Parietal lobe (tissue), 1 donor: ENCODE data around the gene SYT15B. TPM values are rescaled to one million over a fixed set of nuclear protein-coding genes. Genes with fewer than 3 reads are reported as not detected.

Experiments
- total RNA-seq: library from RNA; depleted of rRNA; stranded (reverse); fragments of >200 nt; gene quantifications from one replicate; pipeline ENCODE4 v1.2.3, GENCODE V29; 2014

Gene SYT15B
- under 0.01 TPM for total RNA-seq

DNA sequence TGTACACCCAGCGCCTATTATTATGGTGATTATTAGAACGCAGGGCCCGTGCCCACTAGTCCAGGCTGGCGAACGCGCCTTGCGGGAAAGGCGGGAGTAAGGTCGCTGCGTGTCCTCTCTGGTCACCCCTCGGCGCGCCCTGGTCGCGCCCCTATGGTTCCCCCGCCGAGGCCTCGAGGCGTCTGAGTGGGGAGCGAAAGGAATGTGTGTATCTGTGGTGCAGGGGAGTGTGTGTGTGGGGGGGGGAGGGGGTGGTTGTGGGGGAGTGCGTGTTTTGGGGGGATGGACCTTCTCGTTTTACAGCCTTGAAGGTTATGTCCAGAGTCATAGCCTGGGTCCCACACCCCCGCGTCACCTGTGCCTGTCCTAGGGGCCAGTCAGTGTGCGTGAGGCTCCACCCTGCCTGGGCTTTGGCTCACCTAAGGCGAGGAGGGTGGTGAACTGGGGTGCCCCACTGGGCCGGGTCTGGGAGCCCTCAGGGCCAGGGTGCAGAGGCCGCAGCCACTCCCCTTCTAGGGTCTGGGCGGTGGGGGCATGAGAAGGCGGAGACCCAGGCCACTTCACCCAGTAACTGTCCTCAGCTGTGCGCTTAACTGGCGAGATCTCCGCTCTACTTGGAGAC lies at the start of gene SYT15B:
SYT15B (minus strand) TSS at position 39 of the 622 bp plus-strand sequence. CDS start 952 bp downstream, outside the sequence.

Other genes starting within 250 kb of the SYT15B start
- gene AGAP9, start 240.0 kb downstream of the SYT15B start, total RNA-seq, result 7.5 TPM
- 0.31 TPM for gene NPY4R2, start 155.1 kb upstream of the SYT15B start, total RNA-seq
- not detected for gene FAM25C, start 236.2 kb upstream of the SYT15B start, total RNA-seq